Upper lobe of left lung (tissue), 6 donors: ENCODE measurements around the gene ACYP1. TPM values are rescaled to one million over a fixed set of nuclear protein-coding genes. Genes with fewer than 3 reads are reported as not detected.
"Not testable (repeated sequence)": the region's sequence is repeated elsewhere in the genome, so short reads cannot be mapped to it uniquely, and the experiment has no call there.

ENCODE experiments used
- ATAC-seq, 2 donors: fragments of 200-7000 bp; cut with Tn5 transposase; one replicate each; pipeline ENCODE4 v1.9.1; 2022; ENCODE audit warnings: mild to moderate bottlenecking in 2 of 2, moderate library complexity in 2 of 2; ENCODE audit not compliant: low FRiP score in 2 of 2
- DNase-seq, 2 donors: peaks; one replicate each; pipeline ENCODE4 v3.0.0-alpha.2; 2019 to 2020
- H3K27ac ChIP-seq, 4 donors: fragments of 200-600 bp; sonication (generic); one replicate each; pipeline ENCODE4 v1.5.1; 2016 to 2019
- H3K27me3 ChIP-seq, 4 donors: fragments of 200-600 bp; sonication (generic); one replicate each; pipeline ENCODE4 v1.5.1; 2017 to 2019
- H3K36me3 ChIP-seq, 4 donors: fragments of 200-600 bp; sonication (generic); one replicate each; pipeline ENCODE4 v1.5.1; 2016 to 2019
- H3K4me1 ChIP-seq, 4 donors: fragments of 200-600 bp; sonication (generic); one replicate each; pipeline ENCODE4 v1.5.1; 2018 to 2019
- H3K4me3 ChIP-seq, 4 donors: fragments of 200-600 bp; sonication (generic); one replicate each; pipeline ENCODE4 v1.5.1; 2017 to 2019; ENCODE audit warnings: mild to moderate bottlenecking in 2 of 4, moderate library complexity in 1 of 4
- H3K9me3 ChIP-seq, 4 donors: fragments of 200-600 bp; sonication (generic); one replicate each; pipeline ENCODE4 v1.5.1; 2018 to 2019
- EP300 ChIP-seq, 4 donors: sonication (generic); formaldehyde crosslinking; IDR thresholded peaks; one replicate each; pipeline ENCODE4 v1.5.1; 2017; ENCODE audit warnings: antibody characterized with exemption in 4 of 4, control low read depth in 2 of 4
- POLR2A ChIP-seq, 4 donors: fragments of 450-650 bp; IDR thresholded peaks; one replicate each; pipeline ENCODE4 v1.5.1; 2016 to 2017; ENCODE audit warnings: antibody characterized with exemption in 4 of 4, mild to moderate bottlenecking in 2 of 4
- POLR2AphosphoS5 ChIP-seq, 2 donors: sonication (generic); formaldehyde crosslinking; IDR thresholded peaks; one replicate each; pipeline ENCODE4 v1.5.1; 2017; ENCODE audit warnings: antibody characterized with exemption in 2 of 2
- WGBS, 2 donors: methylation state at CpG; one replicate each; pipeline ENCODE4 v1.1.5; 2017 to 2018; 5-methylcytosine and 5-hydroxymethylcytosine counted together
- total RNA-seq, 6 donors: library from RNA; depleted of rRNA in 4 of 6; stranded (reverse); fragments of >200 nt in 4 of 6; gene quantifications; one replicate each; pipeline versions ENCODE4 v1.1.0 to v1.2.1, GENCODE V29; 2016 to 2021
- TF ChIP-seq, protein P1 (sequence below), 6 experiments: fragments of 450-650 bp in 4 of 6; fragments of 200-600 bp in 2 of 6; sonication (generic) in 2 of 6; IDR thresholded peaks; one replicate each; pipeline ENCODE4 v1.5.1; 2016 to 2019; ENCODE audit warnings: antibody characterized with exemption in 6 of 6
- donor health status: DM: no; HTN: no; CAD: no; lungs with moderate emphysema.
- donor health status: DM: no; HTN: yes; CAD: no; lungs with severe emphysema.

ACYP1 gene
- total RNA-seq, 6 donors from 2014 or later = 7.9 to 46.1 (median 13.7) TPM

DNA sequence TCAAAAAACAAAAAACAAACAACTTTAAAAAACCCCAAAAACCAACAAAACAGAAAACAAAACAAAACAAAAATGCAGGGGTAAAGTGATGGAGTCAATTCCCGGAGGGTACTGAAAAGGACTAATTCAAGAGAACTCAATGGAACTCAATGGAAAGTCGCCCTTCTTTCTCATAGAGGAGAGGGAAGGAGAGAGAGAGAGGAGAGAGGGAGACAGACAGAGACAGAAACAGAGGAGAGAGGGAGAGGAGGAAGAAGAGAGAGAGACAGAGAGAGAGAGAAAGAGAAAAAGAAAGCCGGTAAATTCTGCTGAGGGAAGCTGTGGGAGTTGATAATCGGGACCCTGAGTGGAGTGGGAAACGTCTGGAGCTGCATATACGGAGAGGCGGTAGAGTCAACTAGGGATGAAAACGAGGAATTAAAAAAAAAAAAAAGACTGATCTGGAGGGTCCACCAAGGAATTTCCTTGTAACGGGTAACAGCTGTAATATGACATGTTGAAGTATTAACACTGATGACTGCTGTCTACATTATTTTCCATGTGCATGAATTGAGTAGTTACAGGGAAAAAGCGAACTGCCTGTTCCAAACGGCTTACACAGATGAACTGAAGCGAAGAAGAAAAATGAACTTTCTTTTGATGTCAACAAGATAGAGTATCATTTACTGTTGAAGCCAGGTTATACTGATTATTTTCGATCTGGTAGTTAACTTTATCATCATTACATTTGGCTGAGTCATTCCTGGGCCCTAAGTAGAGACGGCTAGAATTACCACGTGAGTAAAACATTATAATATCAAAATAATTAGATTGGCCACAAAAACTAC is 4.7 kb upstream of the ACYP1 start:
- H3K9me3 ChIP-seq = no peaks in the 10 kb centered on the region
- DNase-seq (no peak), ATAC-seq (peak in 1 of 2 donors; percentile 47)
- peak overlapping the region; percentile 83 to 90 (median 90) for H3K27ac ChIP-seq
- H3K27me3 ChIP-seq = no peaks in the 10 kb centered on the region
- H3K4me3 ChIP-seq = peak overlapping the region; percentile 35 to 58 (median 50)
- 22 to 24% methylated on average over 15 of the region's 15 CpGs for WGBS, 2 donors
- TF ChIP-seq POLR2A (IDR thresholded peaks at IDR 0.05) (no peak), POLR2AphosphoS5 (IDR thresholded peaks at IDR 0.05) (no peak), EP300 (IDR thresholded peaks at IDR 0.05) (no peak)
- TF ChIP-seq, protein P1, sequence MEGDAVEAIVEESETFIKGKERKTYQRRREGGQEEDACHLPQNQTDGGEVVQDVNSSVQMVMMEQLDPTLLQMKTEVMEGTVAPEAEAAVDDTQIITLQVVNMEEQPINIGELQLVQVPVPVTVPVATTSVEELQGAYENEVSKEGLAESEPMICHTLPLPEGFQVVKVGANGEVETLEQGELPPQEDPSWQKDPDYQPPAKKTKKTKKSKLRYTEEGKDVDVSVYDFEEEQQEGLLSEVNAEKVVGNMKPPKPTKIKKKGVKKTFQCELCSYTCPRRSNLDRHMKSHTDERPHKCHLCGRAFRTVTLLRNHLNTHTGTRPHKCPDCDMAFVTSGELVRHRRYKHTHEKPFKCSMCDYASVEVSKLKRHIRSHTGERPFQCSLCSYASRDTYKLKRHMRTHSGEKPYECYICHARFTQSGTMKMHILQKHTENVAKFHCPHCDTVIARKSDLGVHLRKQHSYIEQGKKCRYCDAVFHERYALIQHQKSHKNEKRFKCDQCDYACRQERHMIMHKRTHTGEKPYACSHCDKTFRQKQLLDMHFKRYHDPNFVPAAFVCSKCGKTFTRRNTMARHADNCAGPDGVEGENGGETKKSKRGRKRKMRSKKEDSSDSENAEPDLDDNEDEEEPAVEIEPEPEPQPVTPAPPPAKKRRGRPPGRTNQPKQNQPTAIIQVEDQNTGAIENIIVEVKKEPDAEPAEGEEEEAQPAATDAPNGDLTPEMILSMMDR (IDR thresholded peaks at IDR 0.05) = no peak
- no peaks in the 10 kb centered on the region for H3K36me3 ChIP-seq
- H3K4me1 ChIP-seq = peaks cover 20 to 41% (median 25%) of the 10 kb centered on the region in 4 donors

DNA sequence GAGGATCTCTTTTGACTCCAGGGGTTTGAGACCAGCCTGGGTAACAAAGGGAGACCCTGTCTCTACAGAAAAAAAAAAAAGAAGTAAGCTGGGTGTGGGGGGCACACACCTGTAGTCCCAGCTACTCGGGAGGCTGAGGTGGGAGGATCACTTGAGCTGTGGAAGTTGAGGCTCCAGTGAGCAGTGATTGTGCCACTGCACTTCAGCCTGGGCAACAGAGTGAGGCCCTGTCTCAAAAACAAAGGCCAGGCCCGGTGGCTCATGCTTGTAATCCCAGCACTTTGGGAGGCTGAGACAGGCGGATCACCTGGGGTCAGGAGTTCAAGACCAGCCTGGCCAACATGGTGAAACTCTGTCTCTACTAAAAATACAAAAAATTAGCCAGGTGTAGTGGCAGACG is 3.9 kb upstream of the ACYP1 start:
- H3K36me3 ChIP-seq, ATAC-seq, DNase-seq, H3K27me3 ChIP-seq, H3K9me3 ChIP-seq: not testable (repeated sequence)
- H3K4me1 ChIP-seq = peaks cover 26 to 48% (median 32%) of the 10 kb centered on the region in 4 donors
- H3K27ac ChIP-seq = peak overlapping the region; percentile 83 to 90 (median 90)
- WGBS, 2 donors = 83 to 90% methylated on average over 4 of the region's 4 CpGs
- peak overlapping the region in 3 of 4 donors; percentile 50 to 58 (median 50) for H3K4me3 ChIP-seq

DNA sequence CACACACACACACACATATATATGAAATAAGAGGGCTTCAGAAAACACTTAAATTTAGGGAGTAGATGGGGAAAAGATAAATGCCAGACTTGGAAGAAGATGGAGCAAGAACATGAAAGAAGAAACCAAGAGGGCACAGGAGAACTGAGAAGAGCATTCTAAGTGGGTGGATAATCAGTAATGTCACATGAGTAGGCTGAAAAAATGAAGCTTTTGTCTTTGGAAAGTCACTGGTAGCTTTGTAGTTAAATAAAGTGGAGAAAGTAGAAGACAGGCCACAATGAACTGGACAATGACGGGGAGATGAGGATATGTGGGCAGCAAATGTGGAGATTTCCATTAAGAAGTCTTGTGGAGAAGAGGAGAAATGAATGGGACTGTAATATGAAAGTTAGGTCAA is 3.4 kb upstream of the ACYP1 start:
- Histone ChIP-seq H3K4me1 (peaks cover 26 to 52% (median 33%) of the 10 kb centered on the region in 4 donors), H3K36me3 (no peaks in the 10 kb centered on the region)

DNA sequence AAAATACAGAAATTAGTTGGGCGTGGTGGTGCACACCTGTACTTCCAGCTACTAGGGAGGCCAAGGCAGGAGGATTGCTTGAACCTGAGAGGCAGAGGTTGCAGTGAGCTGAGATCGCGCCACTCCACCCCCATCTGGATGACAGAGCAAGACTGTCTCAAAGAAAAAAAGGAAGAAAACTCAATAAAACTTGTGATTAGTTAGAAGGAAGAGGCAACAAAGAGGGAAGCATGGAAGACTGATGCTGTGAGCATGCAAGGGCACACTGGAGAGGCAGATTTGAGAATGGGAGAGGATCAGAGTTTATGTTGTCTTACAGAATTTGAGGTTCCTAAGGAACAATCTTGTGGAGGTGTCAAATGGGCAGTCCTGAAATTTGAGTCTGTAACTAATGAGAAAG is 2.9 kb upstream of the ACYP1 start:
- no peak for DNase-seq
- Histone ChIP-seq H3K27me3 (no peaks in the 10 kb centered on the region), H3K9me3 (no peaks in the 10 kb centered on the region), H3K36me3 (no peaks in the 10 kb centered on the region), H3K4me1 (peaks cover 26 to 52% (median 33%) of the 10 kb centered on the region in 4 donors), H3K4me3 (no peak overlapping the region), H3K27ac (no peak overlapping the region)
- 92 to 95% methylated on average over 3 of the region's 3 CpGs for WGBS, 2 donors
- ATAC-seq = no peak
- TF ChIP-seq POLR2A (IDR thresholded peaks at IDR 0.05) (peak in 1 of 4 donors; percentile 18), POLR2AphosphoS5 (IDR thresholded peaks at IDR 0.05) (no peak), EP300 (IDR thresholded peaks at IDR 0.05) (no peak)
- TF ChIP-seq, protein P1 (IDR thresholded peaks at IDR 0.05) = no peak

More for the DNA sequence above, 3.4 kb upstream of the ACYP1 start:
- no peak for TF ChIP-seq POLR2AphosphoS5 (IDR thresholded peaks at IDR 0.05)
- no peak for TF ChIP-seq POLR2A (IDR thresholded peaks at IDR 0.05)
- TF ChIP-seq EP300 (IDR thresholded peaks at IDR 0.05) = no peak
- TF ChIP-seq, protein P1 (IDR thresholded peaks at IDR 0.05) = no peak
- no peaks in the 10 kb centered on the region for H3K9me3 ChIP-seq
- H3K27me3 ChIP-seq = no peaks in the 10 kb centered on the region
- H3K4me3 ChIP-seq = no peak overlapping the region
- H3K27ac ChIP-seq = peak overlapping the region in 1 of 4 donors; percentile 89
- ATAC-seq (no peak), DNase-seq (no peak)
- 88 to 93% methylated on average over 1 of the region's 1 CpG for WGBS, 2 donors

DNA sequence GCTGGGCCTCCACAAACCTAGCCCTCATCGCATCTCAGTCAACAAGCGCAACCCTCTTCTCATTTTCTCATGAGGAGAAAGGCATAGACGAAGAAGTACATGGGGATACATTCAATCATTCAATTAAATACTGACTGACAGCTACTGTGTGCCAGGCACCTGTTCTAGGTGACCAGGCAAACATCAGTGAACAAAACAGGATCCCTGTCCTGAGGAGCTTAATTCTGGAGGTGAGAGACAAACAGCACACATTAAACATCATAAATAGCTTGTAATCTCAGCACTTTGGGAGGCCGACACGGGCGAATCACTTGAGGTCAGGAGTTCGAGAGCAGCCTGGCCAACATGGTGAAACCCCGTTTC is 362 bp upstream of the ACYP1 start:
- Histone ChIP-seq H3K27me3 (no peaks in the 10 kb centered on the region), H3K4me3 (peak overlapping the region in 3 of 4 donors; percentile 92), H3K36me3 (no peaks in the 10 kb centered on the region), H3K9me3 (no peaks in the 10 kb centered on the region), H3K27ac (peak overlapping the region; percentile 76 to 87 (median 82)), H3K4me1 (peaks cover 18 to 38% (median 23%) of the 10 kb centered on the region in 4 donors)
- 56 to 92% methylated on average over 5 to 8 of the region's 8 CpGs for WGBS, 2 donors
- TF ChIP-seq POLR2AphosphoS5 (IDR thresholded peaks at IDR 0.05) = no peak
- TF ChIP-seq POLR2A (IDR thresholded peaks at IDR 0.05) = no peak
- TF ChIP-seq, protein P1 (IDR thresholded peaks at IDR 0.05) = no peak
- no peak for TF ChIP-seq EP300 (IDR thresholded peaks at IDR 0.05)
- no peak for ATAC-seq
- no peak for DNase-seq
